ENCODE measurements around the gene GPSM1. TPM values are rescaled to one million over a fixed set of nuclear protein-coding genes. Genes with fewer than 3 reads are reported as not detected.

Gene GPSM1
- polyA plus RNA-seq, 1 of the 3 experiments (the other 2 are of a cell fraction): 26.7 TPM

DNA sequence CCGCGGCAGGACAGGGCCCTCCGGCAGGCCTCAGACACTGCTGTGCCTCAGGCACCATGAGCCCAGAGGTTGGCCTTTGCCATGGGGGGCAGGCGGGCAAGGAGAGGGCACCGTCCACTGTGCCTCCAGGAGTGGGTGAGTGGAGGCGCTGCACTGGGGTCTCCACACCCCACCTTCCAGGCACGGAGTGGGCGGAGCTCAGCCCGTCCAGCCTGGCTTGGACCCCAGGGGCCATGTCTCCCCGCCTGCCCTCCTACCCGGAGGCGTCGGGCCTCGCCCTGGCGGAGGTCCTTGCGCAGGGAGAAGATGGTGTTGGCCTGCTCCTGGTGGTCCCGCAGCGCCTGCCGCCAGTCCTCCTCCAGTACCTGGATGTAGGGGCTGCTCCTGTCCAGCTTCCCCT lies 42.7 kb downstream of the GPSM1 start:
- CTCF ChIA-PET: interaction anchor here (1.4 to 1.7 kb wide), 2 partner anchors 23 to 31 kb away, joined by 3 read pairs; no protein-coding TSS in a partner anchor
- no peak overlapping the region for H3K27ac ChIP-seq (ENCODE audit: low read depth in 2 of 2, low read length in 1 of 2)
- peaks cover 0 to 40% of the 10 kb centered on the region in 2 experiments; a peak in 1 of 4 replicates for H3K4me1 ChIP-seq (ENCODE audit: control insufficient read depth in 1 of 2, insufficient read depth in 2 of 2, low read depth in 1 of 2, low read length in 1 of 2)

More for the DNA sequence above, 42.7 kb downstream of the GPSM1 start:
- Histone ChIP-seq H3K79me2 (ENCODE audit: insufficient read depth) (no peaks in the 10 kb centered on the region), H4K20me1 (ENCODE audit: insufficient read depth) (no peaks in the 10 kb centered on the region), H2AFZ (ENCODE audit: low read depth) (no peak overlapping the region), H3K4me2 (no peak overlapping the region), H3F3A (replicated peaks; ENCODE audit: insufficient read depth) (no peaks in the 10 kb centered on the region), H3K9me2 (no peaks in the 10 kb centered on the region), H3K27me3 (ENCODE audit: insufficient read depth) (no peaks in the 10 kb centered on the region), H3K36me3 (replicated peaks in 1 of 2; ENCODE audit: control insufficient read depth in 1 of 2, insufficient read depth in 2 of 2, low read length in 1 of 2) (peaks cover 0 to 5% of the 10 kb centered on the region in 2 experiments), H3K4me3 (ENCODE audit: low read depth in 2 of 2, low read length in 1 of 2) (no peak overlapping the region), H3K9me3 (no peaks in the 10 kb centered on the region), H3K9ac (no peak overlapping the region)
- POLR2A ChIA-PET: no interaction called here
- TF ChIP-seq REST (IDR thresholded peaks at IDR 0.05; ENCODE audit: low read depth, low read length) (no peak), FOSL2 (IDR thresholded peaks at IDR 0.05; ENCODE audit: borderline replicate concordance, low read depth) (no peak), MXI1 (IDR thresholded peaks at IDR 0.05; ENCODE audit: low read depth, low read length) (no peak), GABPA (IDR thresholded peaks at IDR 0.05; ENCODE audit: low read depth) (no peak), TCF12 (IDR thresholded peaks at IDR 0.05) (no peak), RAD21 (IDR thresholded peaks at IDR 0.05; ENCODE audit: low read length) (no peak), EP300 (IDR thresholded peaks at IDR 0.05; ENCODE audit: borderline replicate concordance in 1 of 2, low read depth in 1 of 2, low read length in 1 of 2) (no peak), RFX5 (IDR thresholded peaks at IDR 0.05; ENCODE audit: low read length) (no peak), JUND (IDR thresholded peaks at IDR 0.05) (no peak), RCOR1 (IDR thresholded peaks at IDR 0.05; ENCODE audit: low read length) (no peak)
- TF ChIP-seq, protein P1, sequence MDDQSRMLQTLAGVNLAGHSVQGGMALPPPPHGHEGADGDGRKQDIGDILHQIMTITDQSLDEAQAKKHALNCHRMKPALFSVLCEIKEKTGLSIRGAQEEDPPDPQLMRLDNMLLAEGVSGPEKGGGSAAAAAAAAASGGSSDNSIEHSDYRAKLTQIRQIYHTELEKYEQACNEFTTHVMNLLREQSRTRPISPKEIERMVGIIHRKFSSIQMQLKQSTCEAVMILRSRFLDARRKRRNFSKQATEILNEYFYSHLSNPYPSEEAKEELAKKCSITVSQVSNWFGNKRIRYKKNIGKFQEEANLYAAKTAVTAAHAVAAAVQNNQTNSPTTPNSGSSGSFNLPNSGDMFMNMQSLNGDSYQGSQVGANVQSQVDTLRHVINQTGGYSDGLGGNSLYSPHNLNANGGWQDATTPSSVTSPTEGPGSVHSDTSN (IDR thresholded peaks at IDR 0.05): no peak
- TF ChIP-seq, protein P2, sequence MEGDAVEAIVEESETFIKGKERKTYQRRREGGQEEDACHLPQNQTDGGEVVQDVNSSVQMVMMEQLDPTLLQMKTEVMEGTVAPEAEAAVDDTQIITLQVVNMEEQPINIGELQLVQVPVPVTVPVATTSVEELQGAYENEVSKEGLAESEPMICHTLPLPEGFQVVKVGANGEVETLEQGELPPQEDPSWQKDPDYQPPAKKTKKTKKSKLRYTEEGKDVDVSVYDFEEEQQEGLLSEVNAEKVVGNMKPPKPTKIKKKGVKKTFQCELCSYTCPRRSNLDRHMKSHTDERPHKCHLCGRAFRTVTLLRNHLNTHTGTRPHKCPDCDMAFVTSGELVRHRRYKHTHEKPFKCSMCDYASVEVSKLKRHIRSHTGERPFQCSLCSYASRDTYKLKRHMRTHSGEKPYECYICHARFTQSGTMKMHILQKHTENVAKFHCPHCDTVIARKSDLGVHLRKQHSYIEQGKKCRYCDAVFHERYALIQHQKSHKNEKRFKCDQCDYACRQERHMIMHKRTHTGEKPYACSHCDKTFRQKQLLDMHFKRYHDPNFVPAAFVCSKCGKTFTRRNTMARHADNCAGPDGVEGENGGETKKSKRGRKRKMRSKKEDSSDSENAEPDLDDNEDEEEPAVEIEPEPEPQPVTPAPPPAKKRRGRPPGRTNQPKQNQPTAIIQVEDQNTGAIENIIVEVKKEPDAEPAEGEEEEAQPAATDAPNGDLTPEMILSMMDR (IDR thresholded peaks at IDR 0.05): no peak
- DNase-seq: no peak
- WGBS (ENCODE audit: low lambda C conversion rate): no CpG with 5 or more reads among the region's 19 CpGs

Measured in SK-N-SH (cell line).